Measurements from ENCODE around the gene RTCB. TPM values are rescaled to one million over a fixed set of nuclear protein-coding genes. Genes with fewer than 3 reads are reported as not detected.

RTCB gene
- total RNA-seq, 2 donors from 2014 or later = 52.1 to 87.5 TPM

DNA sequence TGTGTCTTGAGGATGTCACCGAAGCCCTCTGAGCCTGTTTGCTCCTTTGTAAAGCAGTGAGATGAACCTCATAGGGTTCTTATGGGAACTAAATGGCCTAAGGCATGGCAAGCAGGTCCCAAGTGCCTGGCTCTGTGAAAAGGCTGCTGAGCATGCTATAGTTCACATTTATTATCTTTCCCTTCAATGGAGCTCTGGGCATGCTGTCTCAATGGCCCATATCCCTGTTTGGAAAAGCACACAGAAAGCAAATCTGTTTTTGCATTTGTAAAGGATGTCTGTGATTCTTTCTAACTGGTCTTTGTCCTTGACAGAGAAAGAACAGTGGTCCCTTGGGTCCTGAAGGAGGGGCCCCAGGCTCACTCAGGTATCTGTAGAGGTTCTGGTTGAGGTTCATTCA lies 26.4 kb downstream of the RTCB start:
- Histone ChIP-seq H3K27ac (no peak overlapping the region), H3K9me3 (no peaks in the 10 kb centered on the region), H3K27me3 (replicated peaks; ENCODE audit: insufficient read depth) (no peaks in the 10 kb centered on the region), H3K4me3 (no peak overlapping the region), H3K36me3 (peaks cover 0 to 2% of the 10 kb centered on the region in 2 donors), H3K4me1 (replicated peaks) (no peaks in the 10 kb centered on the region)
- DNase-seq (ENCODE audit: low spot score) = no peak
- TF ChIP-seq, protein P1, sequence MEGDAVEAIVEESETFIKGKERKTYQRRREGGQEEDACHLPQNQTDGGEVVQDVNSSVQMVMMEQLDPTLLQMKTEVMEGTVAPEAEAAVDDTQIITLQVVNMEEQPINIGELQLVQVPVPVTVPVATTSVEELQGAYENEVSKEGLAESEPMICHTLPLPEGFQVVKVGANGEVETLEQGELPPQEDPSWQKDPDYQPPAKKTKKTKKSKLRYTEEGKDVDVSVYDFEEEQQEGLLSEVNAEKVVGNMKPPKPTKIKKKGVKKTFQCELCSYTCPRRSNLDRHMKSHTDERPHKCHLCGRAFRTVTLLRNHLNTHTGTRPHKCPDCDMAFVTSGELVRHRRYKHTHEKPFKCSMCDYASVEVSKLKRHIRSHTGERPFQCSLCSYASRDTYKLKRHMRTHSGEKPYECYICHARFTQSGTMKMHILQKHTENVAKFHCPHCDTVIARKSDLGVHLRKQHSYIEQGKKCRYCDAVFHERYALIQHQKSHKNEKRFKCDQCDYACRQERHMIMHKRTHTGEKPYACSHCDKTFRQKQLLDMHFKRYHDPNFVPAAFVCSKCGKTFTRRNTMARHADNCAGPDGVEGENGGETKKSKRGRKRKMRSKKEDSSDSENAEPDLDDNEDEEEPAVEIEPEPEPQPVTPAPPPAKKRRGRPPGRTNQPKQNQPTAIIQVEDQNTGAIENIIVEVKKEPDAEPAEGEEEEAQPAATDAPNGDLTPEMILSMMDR (IDR thresholded peaks at IDR 0.05) = no peak
- no peak for TF ChIP-seq POLR2AphosphoS5 (IDR thresholded peaks at IDR 0.05)
- TF ChIP-seq POLR2A (IDR thresholded peaks at IDR 0.05) = no peak
- WGBS = 100% methylated on average over 1 of the region's 1 CpG
- intact Hi-C loops (cut with DNase I) = no loop called here

DNA sequence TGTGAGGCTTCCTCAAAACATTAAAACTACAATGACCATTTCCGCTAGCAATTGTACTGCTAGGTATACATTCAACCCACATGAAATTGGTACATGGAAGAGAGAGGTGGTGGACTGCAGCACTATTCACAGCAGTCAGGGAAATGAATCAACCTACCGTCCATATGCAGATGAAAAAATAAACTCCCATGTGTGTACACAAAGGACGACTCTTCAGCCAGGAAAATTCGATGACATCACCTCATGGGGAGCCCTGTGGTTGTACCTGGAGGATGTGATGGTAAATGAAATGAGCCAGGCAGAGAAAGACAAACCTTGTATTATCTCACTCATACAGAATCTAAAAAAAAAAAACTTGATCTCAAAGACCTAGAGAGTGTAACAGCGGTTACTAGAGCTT lies 31.1 kb downstream of the RTCB start:
- intact Hi-C loops (cut with DNase I) = no loop called here
- H3K9me3 ChIP-seq = no peaks in the 10 kb centered on the region
- TF ChIP-seq POLR2AphosphoS5 (IDR thresholded peaks at IDR 0.05) (no peak), POLR2A (IDR thresholded peaks at IDR 0.05) (no peak)
- TF ChIP-seq, protein P1 (IDR thresholded peaks at IDR 0.05) = no peak
- no peaks in the 10 kb centered on the region for H3K36me3 ChIP-seq
- DNase-seq (ENCODE audit: low spot score) = no peak
- 60% methylated on average over 5 of the region's 5 CpGs for WGBS
- no peak overlapping the region for H3K27ac ChIP-seq
- H3K4me1 ChIP-seq (replicated peaks) = no peaks in the 10 kb centered on the region
- no peak overlapping the region for H3K4me3 ChIP-seq
- no peaks in the 10 kb centered on the region for H3K27me3 ChIP-seq (replicated peaks; ENCODE audit: insufficient read depth)

DNA sequence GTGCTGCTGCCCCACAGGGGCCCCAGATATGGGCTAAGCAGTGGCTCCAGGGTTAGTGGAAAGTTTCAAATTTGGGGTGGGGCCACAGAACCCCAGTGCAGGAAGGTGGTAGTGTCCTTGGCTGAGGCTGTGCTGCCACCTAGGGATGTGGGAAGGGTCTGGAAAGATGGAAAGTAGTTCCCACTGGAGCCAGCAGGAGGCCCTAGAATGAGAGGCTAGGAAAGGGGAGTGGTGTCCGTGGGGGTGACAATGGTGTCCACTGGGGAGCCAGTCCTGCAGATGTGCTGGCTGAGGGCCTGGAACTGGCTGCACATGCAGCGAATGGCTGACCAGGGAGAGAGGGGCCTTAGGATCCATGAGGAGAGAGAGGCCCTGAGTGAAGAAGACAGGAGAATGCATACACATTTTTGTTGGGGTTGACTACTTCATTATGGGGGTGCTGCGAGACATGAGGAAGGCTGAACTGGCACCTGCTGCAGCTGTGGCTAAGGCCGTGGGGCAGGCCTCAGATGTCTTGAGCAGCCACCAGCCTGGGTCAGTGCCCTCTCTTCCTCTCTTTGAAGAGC lies 33.3 kb downstream of the RTCB start:
- WGBS = 74% methylated on average over 4 of the region's 4 CpGs
- TF ChIP-seq POLR2AphosphoS5 (IDR thresholded peaks at IDR 0.05) = no peak
- TF ChIP-seq, protein P1 (IDR thresholded peaks at IDR 0.05) = peak in 3 of 4 experiments; percentile 8 to 42 (median 11)

DNA sequence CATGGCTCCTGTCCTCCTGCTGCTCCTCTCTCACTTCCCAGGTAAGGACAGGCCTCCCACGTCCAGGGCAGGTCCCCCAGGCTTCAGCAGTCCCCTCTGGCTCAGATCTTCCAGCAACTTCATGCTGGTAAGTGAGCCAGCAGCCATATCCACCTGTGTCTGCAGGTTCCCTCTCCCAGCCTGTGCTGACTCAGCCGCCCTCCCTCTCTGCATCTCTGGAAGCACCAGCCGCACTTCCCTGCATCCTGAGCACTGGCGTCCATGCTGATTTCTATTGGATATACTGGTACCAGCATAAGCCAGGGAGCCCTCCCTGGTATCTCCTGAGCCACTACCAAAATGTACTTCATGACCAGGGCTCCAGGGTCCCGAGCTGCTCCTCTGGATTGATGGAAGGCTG lies 35.4 kb downstream of the RTCB start:
- Histone ChIP-seq H3K4me1 (replicated peaks) (no peaks in the 10 kb centered on the region), H3K27ac (no peak overlapping the region), H3K4me3 (no peak overlapping the region), H3K27me3 (replicated peaks; ENCODE audit: insufficient read depth) (no peaks in the 10 kb centered on the region), H3K36me3 (no peaks in the 10 kb centered on the region), H3K9me3 (no peaks in the 10 kb centered on the region)
- DNase-seq (ENCODE audit: low spot score) = no peak
- WGBS = 81% methylated on average over 5 of the region's 5 CpGs
- intact Hi-C loops (cut with DNase I) = no loop called here
- TF ChIP-seq POLR2AphosphoS5 (IDR thresholded peaks at IDR 0.05) = no peak
- no peak for TF ChIP-seq POLR2A (IDR thresholded peaks at IDR 0.05)
- TF ChIP-seq, protein P1 (IDR thresholded peaks at IDR 0.05) = no peak

More for the DNA sequence above, 33.3 kb downstream of the RTCB start:
- intact Hi-C loops (cut with DNase I) = no loop called here
- Histone ChIP-seq H3K36me3 (no peaks in the 10 kb centered on the region), H3K4me3 (no peak overlapping the region), H3K4me1 (replicated peaks) (no peaks in the 10 kb centered on the region), H3K27me3 (replicated peaks; ENCODE audit: insufficient read depth) (no peaks in the 10 kb centered on the region), H3K9me3 (no peaks in the 10 kb centered on the region), H3K27ac (no peak overlapping the region)
- no peak for DNase-seq (ENCODE audit: low spot score)

DNA sequence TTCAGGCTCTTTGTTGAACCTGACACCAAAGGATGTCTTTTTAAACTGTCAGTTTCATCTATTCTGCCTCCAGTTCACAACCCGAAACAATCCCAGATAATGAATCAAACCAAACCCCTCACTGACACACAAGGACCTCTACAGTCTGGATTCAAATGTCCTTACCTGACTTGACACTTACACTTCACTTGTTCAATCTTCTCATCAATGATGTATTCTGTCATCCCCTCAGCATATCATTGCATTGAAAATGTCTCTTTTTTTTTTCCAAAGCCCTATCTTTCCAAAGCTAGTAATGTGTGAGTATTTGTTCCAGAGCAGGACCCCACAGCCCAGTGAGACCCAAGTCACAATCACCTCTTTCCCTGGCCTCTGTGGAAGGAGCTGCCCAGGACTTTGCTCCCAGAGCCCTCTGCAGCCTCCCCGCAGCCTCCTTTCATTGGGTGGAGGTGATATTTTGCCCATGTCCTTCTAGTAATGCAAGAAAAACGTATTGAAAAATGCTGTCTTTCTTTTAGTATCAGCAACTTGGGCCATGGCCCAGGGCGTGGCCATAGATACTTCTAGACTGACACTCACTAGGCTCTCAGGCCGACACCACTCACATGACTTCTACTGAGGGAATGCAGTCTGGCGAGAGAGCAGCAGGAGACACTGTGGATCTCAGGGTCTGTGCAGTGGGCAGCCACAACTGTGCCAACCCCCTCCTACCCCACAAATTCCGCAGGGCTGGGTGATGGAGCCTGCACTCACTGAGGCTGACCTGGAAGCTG lies 36.2 kb downstream of the RTCB start:
- no peaks in the 10 kb centered on the region for H3K4me1 ChIP-seq (replicated peaks)
- intact Hi-C loops (cut with DNase I) = no loop called here
- TF ChIP-seq POLR2A (IDR thresholded peaks at IDR 0.05) (no peak), POLR2AphosphoS5 (IDR thresholded peaks at IDR 0.05) (no peak)
- TF ChIP-seq, protein P1 (IDR thresholded peaks at IDR 0.05) = no peak

More for the DNA sequence above, 36.2 kb downstream of the RTCB start:
- DNase-seq (ENCODE audit: low spot score) = no peak
- 85% methylated on average over 7 of the region's 7 CpGs for WGBS
- Histone ChIP-seq H3K4me3 (no peak overlapping the region), H3K27ac (no peak overlapping the region), H3K9me3 (no peaks in the 10 kb centered on the region), H3K27me3 (replicated peaks; ENCODE audit: insufficient read depth) (no peaks in the 10 kb centered on the region), H3K36me3 (no peaks in the 10 kb centered on the region)

Measured in prostate gland (tissue), 2 donors.